HG03432 (cell line): ENCODE measurements around the gene PARVB.

Experiments used
- ATAC-seq: cut with Tn5 transposase; IDR thresholded peaks from one replicate; pipeline ENCODE4 v1.9.1; 2021; ENCODE audit warnings: mild to moderate bottlenecking, moderate library complexity; ENCODE audit not compliant: unreplicated experiment

PARVB gene

DNA sequence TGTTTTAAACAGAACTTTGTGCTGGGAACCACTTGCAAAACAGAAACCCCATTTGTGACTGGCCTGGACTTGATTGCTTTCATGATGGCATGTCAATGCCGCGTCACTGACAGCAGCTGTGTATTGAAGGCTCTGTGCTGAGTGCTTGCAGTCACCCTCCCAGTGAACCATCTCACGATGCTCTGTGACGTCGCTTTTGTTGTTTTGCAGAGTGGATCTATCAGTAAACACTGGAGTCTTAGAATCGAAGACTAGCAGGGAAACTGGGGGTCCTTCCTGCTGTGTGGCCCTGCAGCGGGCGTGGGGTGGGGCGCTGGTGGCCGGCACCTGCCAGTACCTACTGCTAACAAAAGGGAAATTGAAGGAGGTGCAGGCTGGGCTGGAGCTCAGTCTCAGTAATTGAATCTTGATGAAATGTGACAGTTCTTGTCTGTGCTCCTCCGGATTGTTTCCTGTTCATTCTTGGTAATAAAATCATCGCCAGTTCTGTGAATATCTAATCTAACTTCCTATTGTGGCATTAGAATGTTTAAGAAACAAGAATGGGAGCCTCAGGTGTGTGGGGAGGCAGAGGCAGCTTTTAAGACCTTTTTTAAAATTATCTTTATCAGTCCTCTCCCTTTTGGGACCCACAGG lies 106.1 kb downstream of the PARVB start:
- ATAC-seq: no peak

DNA sequence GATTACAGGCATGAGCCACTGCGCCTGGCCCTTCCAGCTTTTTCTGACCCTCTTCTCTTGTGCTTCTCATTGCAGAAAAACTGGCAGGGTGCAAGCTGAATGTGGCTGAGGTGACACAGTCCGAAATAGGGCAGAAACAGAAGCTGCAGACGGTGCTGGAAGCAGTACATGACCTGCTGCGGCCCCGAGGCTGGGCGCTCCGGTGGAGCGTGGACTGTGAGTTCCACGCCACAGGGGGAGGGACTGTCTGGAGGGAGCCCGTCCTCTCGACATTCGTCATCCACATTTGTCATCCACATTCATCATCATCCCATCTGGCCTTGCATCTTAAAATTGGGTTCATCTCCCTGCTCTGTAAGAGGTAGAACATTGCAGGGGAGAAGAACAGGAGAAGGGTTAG lies 107.3 kb downstream of the PARVB start:
- ATAC-seq: no peak

DNA sequence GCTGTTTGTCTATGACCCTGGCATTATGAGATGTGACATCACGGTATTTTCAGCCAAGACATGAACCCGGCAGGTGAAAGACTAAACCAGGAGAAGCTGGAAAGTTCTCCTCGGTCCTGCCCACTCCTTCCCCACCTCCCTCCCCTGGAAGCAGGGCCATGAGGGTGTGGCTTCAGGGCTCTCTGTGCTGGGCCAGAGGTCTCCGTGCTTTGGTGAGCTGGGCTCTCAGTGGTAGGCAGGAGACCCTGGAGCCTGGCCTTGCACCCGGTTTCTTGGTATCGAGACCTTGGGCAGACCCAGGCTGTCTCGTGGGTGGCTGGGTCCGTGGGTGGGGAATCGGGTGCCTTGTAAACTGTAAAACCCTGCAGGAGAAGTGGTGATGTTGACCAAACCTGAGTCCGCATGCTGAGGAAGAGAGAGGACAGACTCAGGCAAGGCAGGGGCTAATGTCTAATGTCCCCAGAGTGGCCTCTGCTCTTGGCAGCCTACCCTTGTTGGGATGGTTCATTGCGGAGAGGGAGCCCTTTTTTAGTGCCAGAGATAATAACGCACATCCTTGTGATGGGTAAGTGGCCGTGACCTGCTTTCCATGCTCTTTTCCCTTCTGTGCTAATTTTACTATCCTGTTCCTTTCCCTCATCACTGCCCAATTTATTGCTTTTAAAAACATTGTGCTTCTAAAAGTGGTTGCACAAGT lies 108.0 kb downstream of the PARVB start:
- ATAC-seq: no peak

DNA sequence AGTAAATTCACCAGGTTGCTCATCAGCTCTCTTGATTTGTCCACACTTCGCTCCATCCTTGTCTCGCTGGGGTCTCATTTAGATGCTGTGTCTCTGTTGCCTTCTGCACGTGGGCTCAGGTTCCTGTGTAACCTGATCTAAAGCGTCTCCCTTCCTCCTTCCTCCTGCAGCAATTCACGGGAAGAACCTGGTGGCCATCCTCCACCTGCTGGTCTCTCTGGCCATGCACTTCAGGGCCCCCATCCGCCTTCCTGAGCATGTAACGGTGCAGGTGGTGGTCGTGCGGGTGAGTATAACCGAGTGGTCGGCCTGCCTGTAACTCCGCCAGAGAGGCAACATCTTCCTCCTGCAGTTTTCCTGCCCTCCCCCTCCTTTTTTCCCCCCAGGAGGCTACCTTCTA lies 108.6 kb downstream of the PARVB start:
- no peak for ATAC-seq

DNA sequence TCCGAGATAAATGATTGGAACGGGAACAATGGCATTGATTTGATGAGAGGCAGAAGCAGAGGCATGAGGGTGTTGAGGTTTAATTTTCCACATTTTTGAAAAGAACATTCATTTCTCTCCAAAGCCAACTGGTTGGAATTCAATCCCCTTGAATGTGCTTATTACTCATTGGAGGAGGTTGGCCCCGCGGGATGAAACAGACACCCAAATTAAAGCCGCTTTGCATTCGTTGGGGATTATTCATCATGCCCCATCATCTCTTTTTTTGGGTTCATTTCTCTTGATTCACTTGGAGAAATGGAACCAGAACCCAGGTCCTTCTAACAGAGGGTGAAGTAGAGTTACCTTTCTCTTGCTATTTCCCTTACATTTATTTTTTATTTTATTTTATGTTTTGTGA lies 109.1 kb downstream of the PARVB start:
- ATAC-seq: no peak

DNA sequence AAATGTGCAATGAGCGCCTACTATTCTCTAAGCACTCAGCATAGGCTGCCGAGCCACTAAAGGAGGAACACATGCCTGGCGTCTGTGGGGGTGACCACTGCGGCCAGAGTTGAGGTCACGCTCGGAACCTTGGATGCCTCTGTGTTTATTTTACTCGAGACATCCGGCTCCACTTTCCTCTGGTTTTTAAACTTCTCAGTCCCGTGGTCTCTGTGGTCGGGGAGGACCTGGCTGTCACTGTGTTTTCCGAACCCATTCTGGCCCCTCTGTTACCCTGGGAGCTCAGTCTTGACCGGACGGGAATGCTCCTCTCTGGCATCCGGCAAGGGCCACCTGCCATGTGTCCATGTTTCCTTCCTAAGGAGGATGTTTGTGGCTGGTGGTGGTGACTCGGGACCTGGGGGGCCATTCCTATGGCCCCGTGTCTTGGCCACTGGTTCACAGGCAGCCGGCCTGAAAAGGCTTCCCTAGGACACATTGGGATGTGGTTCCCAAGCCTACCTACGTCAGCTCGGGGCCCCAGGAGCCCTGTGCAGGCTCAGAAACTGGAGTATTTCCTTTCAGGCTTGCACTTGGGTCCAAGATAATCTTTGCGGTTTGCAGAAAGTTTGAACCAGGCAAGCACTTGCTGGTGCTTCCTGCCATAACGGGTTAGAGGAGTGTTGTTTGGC lies 109.9 kb downstream of the PARVB start:
- ATAC-seq: no peak

DNA sequence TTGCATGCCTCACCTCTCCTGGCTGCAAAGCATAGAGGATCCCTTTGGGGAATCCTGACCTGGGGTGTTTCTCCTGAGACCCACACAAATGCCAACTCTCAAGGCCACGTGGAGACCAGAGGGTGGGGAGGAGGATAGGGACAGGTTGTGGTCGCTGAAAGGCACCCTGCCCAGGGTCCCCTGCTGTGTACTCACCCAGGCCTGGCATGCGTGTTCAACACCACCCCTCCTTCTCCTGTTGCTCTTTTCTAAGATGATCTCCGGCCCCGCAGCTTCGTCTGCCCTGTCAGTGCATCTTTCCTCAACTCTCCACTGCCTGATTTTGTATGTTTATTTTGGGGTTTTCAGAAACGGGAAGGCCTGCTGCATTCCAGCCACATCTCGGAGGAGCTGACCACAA lies 112.0 kb downstream of the PARVB start:
- no peak for ATAC-seq

DNA sequence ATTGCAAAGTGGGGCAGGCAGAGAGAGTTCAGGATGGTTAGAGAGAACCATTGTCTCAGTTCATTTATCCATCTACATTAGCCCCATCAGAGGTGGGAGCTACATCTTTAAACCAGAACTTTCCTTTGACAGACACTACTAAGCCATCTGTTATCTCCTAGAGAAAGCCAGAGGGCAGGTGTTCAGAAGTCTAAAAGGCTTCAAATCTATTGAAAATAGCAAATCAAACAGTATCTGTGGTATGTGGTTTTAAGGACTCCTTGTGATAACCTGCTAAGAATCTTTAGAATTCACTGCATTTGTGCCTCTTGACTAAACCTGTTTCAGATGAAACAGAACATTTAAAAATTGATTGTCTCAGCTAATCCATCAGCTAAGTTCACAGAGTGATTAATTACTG lies 112.7 kb downstream of the PARVB start:
- no peak for ATAC-seq

DNA sequence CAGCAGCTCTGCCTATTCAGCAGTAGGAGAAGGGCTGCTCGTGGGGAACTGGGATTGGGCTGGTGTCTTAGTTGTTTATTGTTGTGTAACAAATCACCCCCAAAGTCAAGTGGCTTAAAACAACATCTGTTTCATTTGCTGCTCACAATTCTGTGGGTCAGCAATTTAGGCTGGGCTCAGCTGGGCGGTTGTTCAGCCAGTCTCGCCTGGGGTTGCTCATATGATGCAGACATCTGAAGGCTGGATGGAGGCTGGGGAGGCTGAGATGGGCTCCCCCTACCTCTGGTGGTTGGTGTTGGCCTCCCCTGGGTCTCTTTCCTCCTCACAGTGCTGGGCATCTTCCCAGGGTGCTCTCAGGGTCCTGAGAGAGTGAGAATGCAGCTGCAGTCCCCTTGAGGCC lies 113.3 kb downstream of the PARVB start:
- no peak for ATAC-seq

DNA sequence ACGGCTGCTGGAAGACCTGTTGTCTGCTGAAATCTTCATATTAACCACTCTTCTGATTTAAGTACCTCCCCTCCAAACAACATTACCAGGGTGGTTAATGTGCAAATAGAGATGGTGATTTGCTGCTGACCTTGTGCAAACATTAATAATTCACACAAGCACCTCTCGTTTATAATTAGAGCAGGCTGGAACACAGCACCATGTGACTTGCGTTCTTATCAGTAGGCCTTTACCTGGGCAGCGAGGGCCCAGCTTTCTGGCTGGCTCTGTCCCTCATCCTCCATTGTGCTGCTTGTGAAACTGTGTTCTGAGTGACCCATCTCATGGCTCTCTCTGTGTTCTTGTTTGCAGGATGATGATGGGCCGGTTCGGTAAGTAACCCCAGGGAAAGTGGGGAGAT lies 115.7 kb downstream of the PARVB start:
- ATAC-seq: no peak

DNA sequence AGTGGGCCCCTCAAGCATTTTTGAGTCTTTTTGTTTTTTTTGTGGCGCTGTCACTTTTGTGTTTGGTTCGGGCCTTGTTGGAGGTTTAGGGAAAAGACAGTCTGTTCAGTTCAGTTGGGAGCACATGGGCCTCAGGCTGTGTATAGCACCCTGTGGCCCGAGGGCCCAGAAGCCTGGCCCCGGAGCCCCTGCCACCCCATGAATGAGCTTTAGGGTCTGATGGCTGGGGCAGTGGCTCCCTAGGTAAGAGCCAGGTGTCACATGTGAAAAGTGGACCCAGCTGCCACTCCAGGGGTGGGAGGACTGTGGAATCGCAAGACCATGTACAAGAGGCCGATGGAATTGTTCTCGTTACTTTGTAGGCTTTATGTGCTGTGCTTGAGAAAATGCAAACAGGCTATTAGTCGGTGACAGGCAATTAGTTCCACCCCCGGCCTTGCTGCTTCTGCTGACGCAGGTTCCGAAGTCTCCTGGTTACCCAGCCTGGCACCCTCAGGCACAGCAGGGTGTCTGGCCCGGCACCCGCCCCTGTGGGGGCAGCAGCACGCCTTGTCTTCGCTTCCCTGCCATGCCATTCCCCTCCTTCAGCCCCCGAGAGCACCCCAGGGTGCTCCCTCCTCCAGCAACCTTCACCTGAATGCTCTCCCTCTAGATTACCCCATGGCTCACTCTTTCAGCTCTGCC lies 118.5 kb downstream of the PARVB start:
- no peak for ATAC-seq

DNA sequence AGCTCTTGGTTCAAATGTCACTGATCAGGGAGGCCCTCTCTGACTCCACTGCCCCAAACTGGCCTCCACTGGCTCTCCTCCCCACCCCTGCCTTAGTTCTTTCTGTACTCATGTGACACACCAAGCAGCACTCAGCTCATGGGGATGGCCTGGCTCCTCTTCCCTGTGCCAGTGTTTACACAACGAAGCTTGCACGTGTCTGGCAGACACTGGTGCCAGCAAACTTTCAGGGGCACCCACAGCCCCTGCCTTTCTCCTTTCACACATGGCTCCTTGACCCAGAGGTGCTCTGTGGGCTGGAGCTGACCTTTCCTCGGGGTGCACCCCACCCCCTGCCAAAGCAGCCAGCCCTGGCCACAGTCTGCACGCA lies 119.0 kb downstream of the PARVB start:
- no peak for ATAC-seq

DNA sequence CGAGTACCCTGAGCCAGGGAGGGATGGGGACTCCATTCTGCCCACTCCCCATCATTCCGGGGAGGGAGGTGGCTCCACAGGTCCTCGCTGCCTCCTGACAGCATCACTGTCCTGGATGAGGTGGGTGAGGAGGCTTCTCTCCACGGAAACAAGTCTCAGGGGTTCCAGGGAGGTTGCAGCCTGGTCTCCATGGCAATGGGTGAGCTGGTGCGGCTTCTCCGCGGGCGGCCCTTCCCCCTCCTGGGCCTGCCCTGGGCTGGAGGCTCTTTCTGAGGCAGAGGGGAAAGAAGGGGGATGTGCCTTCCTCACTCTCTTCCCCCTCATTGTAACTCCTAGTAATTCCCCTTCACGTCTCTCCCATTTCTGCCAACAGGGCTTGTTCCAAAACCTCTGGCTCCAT lies 119.5 kb downstream of the PARVB start:
- no peak for ATAC-seq

DNA sequence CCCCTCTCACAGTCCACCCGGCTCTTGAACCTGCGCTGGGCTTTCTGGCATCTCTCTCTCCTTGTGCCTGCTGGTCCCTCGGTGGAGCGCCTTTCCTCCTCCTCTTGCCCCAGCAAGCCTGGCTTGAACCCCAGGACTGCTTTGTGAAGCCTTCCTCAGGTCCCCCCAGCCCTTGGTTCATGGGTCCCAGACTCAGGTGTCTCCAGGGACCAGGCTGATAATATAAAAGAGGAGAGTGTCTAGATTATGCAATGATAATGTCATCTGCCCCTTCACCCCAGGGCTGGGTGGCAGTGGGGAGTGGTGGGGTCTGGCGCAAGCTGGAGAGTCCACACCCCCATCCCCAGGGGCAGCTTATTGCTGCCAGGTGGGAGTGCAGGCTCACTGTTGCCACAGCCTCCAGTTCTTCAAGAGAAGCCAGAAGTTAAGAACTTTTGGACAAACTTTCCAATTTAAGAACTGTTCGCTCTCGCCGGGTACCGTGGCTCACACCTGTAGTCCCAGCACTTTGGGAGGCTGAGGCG lies 120.0 kb downstream of the PARVB start:
- ATAC-seq: no peak

DNA sequence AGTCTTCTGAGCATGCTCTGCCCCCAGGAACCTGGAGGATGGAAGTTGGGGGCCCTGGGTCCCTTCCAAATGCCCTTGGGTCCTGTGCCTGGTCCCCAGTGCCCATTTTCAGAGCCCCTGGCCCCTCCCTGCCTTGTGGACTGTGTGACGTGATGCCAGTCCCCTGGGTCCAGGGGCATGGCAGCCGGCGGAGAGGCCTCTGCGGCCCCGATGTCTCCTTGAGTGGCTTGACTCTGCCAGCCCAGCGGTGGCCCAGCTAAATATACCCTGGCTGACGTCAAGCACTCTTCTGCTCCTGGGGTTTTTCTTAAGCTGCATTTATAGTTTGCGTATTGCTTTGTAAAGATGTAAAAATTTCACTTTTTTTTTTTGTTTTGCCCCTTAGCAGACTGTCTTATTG lies 121.4 kb downstream of the PARVB start:
- ATAC-seq: no peak

DNA sequence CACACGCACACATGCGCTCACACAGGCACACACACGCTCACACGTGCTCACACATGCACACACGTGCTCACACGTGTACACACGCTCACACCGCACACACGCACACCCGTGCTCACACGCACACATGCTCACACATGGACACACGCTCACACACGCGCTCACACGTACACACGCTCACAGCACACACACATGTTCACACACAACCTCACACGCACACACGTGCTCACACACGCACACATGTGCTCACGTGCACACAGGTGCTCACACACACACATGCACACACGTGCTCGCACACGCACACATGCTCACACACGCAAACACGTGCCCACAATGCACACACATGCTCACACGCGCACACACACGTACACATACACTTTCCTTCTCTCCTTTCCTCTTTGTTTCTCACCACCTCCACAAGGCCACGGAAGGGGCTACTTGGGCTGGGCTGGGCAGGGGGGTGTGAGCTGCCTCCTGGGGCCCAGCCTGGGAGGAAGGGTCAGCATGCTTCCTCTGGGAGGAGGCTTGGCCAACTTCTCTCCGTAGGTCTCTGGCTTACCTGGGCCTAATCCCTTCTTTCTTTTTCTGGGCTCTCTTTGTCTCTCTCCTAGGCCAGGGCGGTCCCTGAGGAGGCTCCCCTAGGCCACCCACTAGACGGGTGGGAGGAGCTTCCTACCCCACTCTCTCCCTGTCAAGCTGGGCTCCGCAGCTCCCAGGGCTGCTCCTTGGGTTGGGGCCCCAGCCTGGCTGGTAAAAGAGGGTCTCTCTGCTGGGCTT lies 122.2 kb downstream of the PARVB start:
- ATAC-seq: no peak

DNA sequence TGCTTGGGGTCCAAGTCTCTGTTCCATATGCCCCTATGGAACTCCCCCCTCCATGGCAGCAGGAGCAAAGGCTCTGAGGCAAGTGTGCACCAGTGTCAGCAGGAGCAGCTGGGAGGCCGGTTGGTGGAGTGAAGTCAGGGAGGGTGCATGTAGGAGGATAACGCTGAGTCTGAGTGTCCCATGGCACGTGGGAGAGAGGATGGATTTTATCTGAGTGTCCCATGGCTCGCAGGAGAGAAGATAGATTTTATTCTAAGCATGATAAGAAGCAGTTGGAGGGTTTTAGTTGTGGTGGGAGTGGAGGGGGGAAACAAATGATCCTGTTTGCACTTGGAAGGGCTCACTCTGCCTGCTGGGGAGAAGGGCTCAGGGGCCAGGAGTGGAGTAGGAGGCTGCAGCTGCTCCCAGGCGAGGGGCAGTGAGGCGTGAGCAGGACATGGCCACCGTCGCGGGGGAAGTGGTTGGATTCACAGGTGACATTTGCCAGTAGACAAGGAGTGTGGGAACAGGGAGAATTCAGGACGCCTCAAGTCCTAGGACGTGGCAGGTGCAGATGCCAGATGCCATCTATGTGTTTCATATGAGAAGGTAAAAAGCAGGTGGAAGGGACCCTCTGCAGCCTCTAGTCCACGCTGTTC lies 123.0 kb downstream of the PARVB start:
- no peak for ATAC-seq

DNA sequence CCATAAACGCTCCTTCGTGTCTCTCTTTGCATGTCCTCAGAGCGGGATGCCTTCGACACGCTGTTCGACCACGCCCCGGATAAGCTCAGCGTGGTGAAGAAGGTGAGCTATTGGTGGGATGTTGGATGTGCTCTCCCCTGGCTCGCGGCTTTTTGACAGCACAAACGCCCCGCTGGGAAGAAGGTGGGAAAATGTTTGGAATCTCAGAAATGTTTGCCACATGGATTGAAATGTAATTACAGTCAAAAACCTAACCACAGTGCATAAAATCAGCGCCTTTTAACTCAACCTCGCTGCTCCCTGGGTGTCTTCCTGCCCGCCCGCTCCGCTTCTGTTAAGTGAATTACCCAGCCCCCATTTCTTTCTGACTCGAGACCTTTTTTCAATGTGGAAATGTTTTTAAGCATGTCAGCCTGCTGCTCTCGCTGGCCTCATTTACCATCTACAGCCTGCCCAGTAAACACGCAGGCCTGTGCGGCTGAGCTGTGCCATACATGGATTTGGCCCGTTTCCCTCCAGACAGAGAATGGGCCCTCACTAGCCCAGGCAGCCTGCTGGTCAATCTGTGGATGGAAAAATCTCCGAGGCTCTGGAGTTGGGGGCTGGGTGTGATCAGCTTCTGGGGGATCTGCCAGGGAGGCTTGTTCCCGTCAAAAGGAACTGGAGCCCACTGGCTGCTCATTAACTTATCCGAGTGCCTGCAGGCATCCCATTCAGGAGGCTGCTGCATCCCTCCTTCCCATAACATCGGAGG lies 123.9 kb downstream of the PARVB start:
- no peak for ATAC-seq

DNA sequence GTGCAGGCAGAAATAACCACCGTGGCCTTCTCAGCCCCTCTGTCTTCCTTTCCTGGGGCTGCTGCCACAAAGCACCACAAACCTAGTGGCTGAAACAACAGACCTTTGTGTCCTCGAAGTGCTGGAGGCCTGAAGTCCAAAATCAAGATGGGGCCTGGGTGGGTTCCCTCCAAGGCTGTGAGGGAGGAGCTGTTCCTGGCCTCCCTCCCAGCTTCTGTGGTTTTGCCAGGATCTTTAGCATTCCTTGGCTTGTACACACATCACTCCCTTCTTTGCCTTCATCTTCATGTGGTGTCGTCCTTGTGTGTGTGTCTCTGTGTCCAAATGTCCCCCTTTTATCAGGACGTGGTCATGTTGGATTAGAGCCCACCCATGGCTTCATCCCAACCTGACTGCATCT lies 127.6 kb downstream of the PARVB start:
- no peak for ATAC-seq

DNA sequence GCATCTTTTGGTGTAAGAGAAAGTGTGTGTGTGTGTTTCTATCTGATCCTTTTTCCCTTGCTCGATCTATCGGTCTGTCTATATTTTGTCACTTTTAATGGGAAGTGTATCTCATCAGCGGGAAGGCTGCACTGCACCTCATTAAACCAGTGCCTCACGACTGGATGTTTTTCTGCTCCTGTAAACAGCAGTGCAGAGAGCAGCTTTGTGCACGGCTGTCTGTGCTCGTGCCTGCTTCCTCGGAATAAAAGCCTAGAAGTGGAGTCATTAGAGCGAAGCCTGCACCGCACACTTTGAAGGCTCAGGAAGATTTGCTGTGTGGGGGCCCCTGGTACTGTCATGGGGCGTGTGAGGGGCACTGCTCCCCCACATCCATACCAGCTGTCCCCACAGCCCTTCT lies 129.6 kb downstream of the PARVB start:
- ATAC-seq: no peak
